Endothelial cell of umbilical vein (primary cell): ENCODE results near the gene ACTN3.

Experiments
- CTCF ChIP-seq, 2 donors: IDR thresholded peaks; 1 replicate in 1 of 2; 2 replicates in 1 of 2; pipeline ENCODE4 v1.5.1; 2011; ENCODE audit warnings: low read length in 2 of 2, mild to moderate bottlenecking in 2 of 2, moderate library complexity in 2 of 2, control low read depth in 1 of 2, inconsistent platforms in 1 of 2, low read depth in 1 of 2; ENCODE audit not compliant: insufficient read depth in 1 of 2; ENCODE audit errors: extremely low read depth in 1 of 2
- EZH2 ChIP-seq: IDR thresholded peaks from 2 replicates; pipeline ENCODE4 v1.6.1; 2012; ENCODE audit warnings: borderline replicate concordance, low read depth, mild to moderate bottlenecking, moderate library complexity, low read length, inconsistent platforms; ENCODE audit not compliant: severe bottlenecking
- GATA2 ChIP-seq: IDR thresholded peaks from 2 replicates; pipeline ENCODE4 v1.7.0; 2011; ENCODE audit warnings: low read depth, mild to moderate bottlenecking, moderate library complexity, mixed read lengths, low read length; ENCODE audit not compliant: insufficient read length, insufficient read depth
- JUN ChIP-seq: IDR thresholded peaks from 2 replicates; pipeline ENCODE4 v1.6.1; 2011; ENCODE audit warnings: borderline replicate concordance, low read depth; ENCODE audit not compliant: insufficient read length, insufficient read depth
- MAX ChIP-seq: IDR thresholded peaks from 2 replicates; pipeline ENCODE4 v1.6.1; 2011; ENCODE audit not compliant: insufficient read depth, insufficient read length
- POLR2A ChIP-seq: IDR thresholded peaks from 2 replicates; pipeline ENCODE4 v1.6.1; 2012; ENCODE audit warnings: low read depth, mild to moderate bottlenecking, control low read depth, low read length
- POLR2AphosphoS5 ChIP-seq: IDR thresholded peaks from 2 replicates; pipeline ENCODE4 v1.6.1; 2012; ENCODE audit warnings: low read depth, mild to moderate bottlenecking, control low read depth, low read length, moderate library complexity; ENCODE audit not compliant: insufficient read depth

- TF ChIP-seq MAX: no peak
- no peak for TF ChIP-seq GATA2
- TF ChIP-seq POLR2AphosphoS5: no peak
- no peak for TF ChIP-seq CTCF (IDR thresholded peaks at IDR 0.05; ENCODE audit: extremely low read depth in 1 of 2, insufficient read depth in 1 of 2, low read depth in 1 of 2, low read length in 2 of 2)
- no peak for TF ChIP-seq EZH2
- no peak for TF ChIP-seq POLR2A
- no peak for TF ChIP-seq JUN
These were observed 60.6 kb downstream of the ACTN3 start for GRCh38 chr11:66607126-66607834.
